CD14-positive monocyte (primary cell): ENCODE data around the gene LIMS2. TPM values are rescaled to one million over a fixed set of nuclear protein-coding genes. Genes with fewer than 3 reads are reported as not detected.

ENCODE experiments used
- DNase-seq, 3 donors: peaks; one replicate each; pipeline ENCODE4 v3.0.0-alpha.2; 2011 to 2022
- H2AFZ ChIP-seq: 2 replicates; pipeline ENCODE4 v1.6.0; 2012; ENCODE audit warnings: mild to moderate bottlenecking, low read depth, low read length, inconsistent platforms; ENCODE audit not compliant: insufficient read depth, poor library complexity, severe bottlenecking
- H3K27ac ChIP-seq, 2 donors: 1 replicate in 1 of 2; 2 replicates in 1 of 2; pipeline ENCODE4 v1.5.1; 2012 to 2013; ENCODE audit warnings: low read length in 2 of 2, control low read depth in 1 of 2, inconsistent platforms in 1 of 2, low read depth in 1 of 2, mild to moderate bottlenecking in 1 of 2
- H3K27me3 ChIP-seq, 2 donors: one replicate each; pipeline versions ENCODE4 v1.6.0 to v1.6.1; 2011 to 2013; ENCODE audit warnings: low read length in 2 of 2; ENCODE audit not compliant: control insufficient read depth in 2 of 2, insufficient read depth in 2 of 2
- H3K36me3 ChIP-seq, 2 donors: replicated peaks in 1 of 2; 1 replicate in 1 of 2; 2 replicates in 1 of 2; pipeline versions ENCODE4 v1.5.1 to v1.6.1; 2012 to 2013; ENCODE audit warnings: low read length in 2 of 2, control low read depth in 1 of 2, inconsistent platforms in 1 of 2, mild to moderate bottlenecking in 1 of 2; ENCODE audit not compliant: insufficient read depth in 2 of 2, control insufficient read depth in 1 of 2
- H3K4me1 ChIP-seq, 2 donors: 1 replicate in 1 of 2; 2 replicates in 1 of 2; pipeline versions ENCODE4 v1.5.1 to v1.6.1; 2012 to 2013; ENCODE audit warnings: low read length in 2 of 2, control low read depth in 1 of 2, inconsistent platforms in 1 of 2, mild to moderate bottlenecking in 1 of 2, moderate library complexity in 1 of 2; ENCODE audit not compliant: insufficient read depth in 2 of 2, control insufficient read depth in 1 of 2
- H3K4me2 ChIP-seq: replicated peaks from 2 replicates; pipeline ENCODE3; 2012; ENCODE audit warnings: low read length, moderate library complexity, mild to moderate bottlenecking; ENCODE audit not compliant: poor library complexity, severe bottlenecking; ENCODE audit errors: extremely low read depth
- H3K4me3 ChIP-seq, 3 experiments: fragments of 200-600 bp in 1 of 3; sonication (generic) in 1 of 3; replicated peaks in 1 of 3; 1 replicate in 2 of 3; 2 replicates in 1 of 3; pipeline ENCODE4 v1.5.1; 2011 to 2013; ENCODE audit warnings: low read length in 3 of 3, mild to moderate bottlenecking in 3 of 3, control low read depth in 2 of 3, low read depth in 2 of 3, inconsistent platforms in 1 of 3, moderate library complexity in 1 of 3
- H3K79me2 ChIP-seq: 2 replicates; pipeline ENCODE4 v1.6.0; 2012; ENCODE audit warnings: mild to moderate bottlenecking, control low read depth, inconsistent platforms, low read length, moderate library complexity; ENCODE audit not compliant: insufficient read depth
- H3K9ac ChIP-seq: 2 replicates; pipeline ENCODE4 v1.6.0; 2017; ENCODE audit warnings: low read length, mild to moderate bottlenecking; ENCODE audit not compliant: insufficient read depth, poor library complexity, severe bottlenecking
- H3K9me3 ChIP-seq, 2 donors: replicated peaks in 1 of 2; 1 replicate in 1 of 2; 2 replicates in 1 of 2; pipeline versions ENCODE4 v1.5.1 to v1.6.1; 2012 to 2013; ENCODE audit warnings: low read length in 2 of 2, control low read depth in 1 of 2; ENCODE audit not compliant: control insufficient read depth in 1 of 2, insufficient read depth in 1 of 2
- H4K20me1 ChIP-seq: 2 replicates; pipeline ENCODE4 v1.6.0; 2012; ENCODE audit warnings: mild to moderate bottlenecking, low read length, control low read depth, moderate library complexity; ENCODE audit not compliant: insufficient read depth
- H3K27ac Mint-ChIP-seq, 7 donors: one replicate each; pipeline ENCODE4 v1.8.0; 2020; ENCODE audit warnings: mild to moderate bottlenecking in 7 of 7, mixed read lengths in 7 of 7, moderate library complexity in 6 of 7, inconsistent platforms in 2 of 7
- H3K27me3 Mint-ChIP-seq, 3 donors: one replicate each; pipeline ENCODE4 v1.8.0; 2021 to 2022; ENCODE audit warnings: low read depth in 3 of 3, mild to moderate bottlenecking in 3 of 3, mixed read lengths in 3 of 3, moderate library complexity in 3 of 3, inconsistent platforms in 1 of 3
- H3K36me3 Mint-ChIP-seq, 2 donors: one replicate each; pipeline ENCODE4 v1.8.0; 2020; ENCODE audit warnings: mixed read lengths in 2 of 2, inconsistent platforms in 1 of 2, mild to moderate bottlenecking in 1 of 2
- H3K4me1 Mint-ChIP-seq: one replicate; pipeline ENCODE4 v1.8.0; 2020; ENCODE audit warnings: mild to moderate bottlenecking, mixed read lengths
- H3K4me3 Mint-ChIP-seq, 2 donors: one replicate each; pipeline ENCODE4 v1.8.0; 2020; ENCODE audit warnings: mild to moderate bottlenecking in 2 of 2, mixed read lengths in 2 of 2, moderate library complexity in 1 of 2
- H3K9me3 Mint-ChIP-seq, 7 donors: one replicate each; pipeline ENCODE4 v1.8.0; 2020 to 2022; ENCODE audit warnings: mixed read lengths in 7 of 7, mild to moderate bottlenecking in 6 of 7, moderate library complexity in 6 of 7, inconsistent platforms in 2 of 7
- WGBS: methylation state at CpG from one replicate; pipeline ENCODE4 v1.1.5; 2013; ENCODE audit warnings: missing lambda C conversion rate; ENCODE audit not compliant: insufficient coverage; 5-methylcytosine and 5-hydroxymethylcytosine counted together
- intact Hi-C, 2 donors: fragments of 100-400 bp; cut with micrococcal nuclease; formaldehyde crosslinking; loops; one replicate each; pipeline versions ENCODE4 v1.15.0 to v1.15.1; 2023
- polyA minus RNA-seq: library from RNA; depleted of rRNA, polyadenylated mRNA; stranded (reverse); fragments of >200 nt; gene quantifications from 2 replicates; pipeline ENCODE4 v1.2.3, GENCODE V29; 2012
- polyA plus RNA-seq, 3 donors: library from polyadenylated mRNA; depleted of rRNA in 1 of 3; unstranded in 2 of 3; stranded (reverse) in 1 of 3; fragments of 300-500 nt in 2 of 3; fragments of >200 nt in 1 of 3; fragmentation: Illumina TruSeq in 2 of 3; gene quantifications; 1 replicate in 2 of 3; 2 replicates in 1 of 3; pipeline ENCODE4 v1.2.3, GENCODE V29; 2012 to 2021
- total RNA-seq, 12 experiments: library from RNA in 1 of 12; stranded (reverse) in 1 of 12; fragments of 120-200 nt in 1 of 12; gene quantifications; one replicate each; pipeline ENCODE4 v1.2.4 and lab custom pipeline; 2013 to 2026; ENCODE audit warnings: mixed read lengths in 6 of 12, inconsistent platforms in 1 of 12
- TF ChIP-seq, protein P1 (sequence below): fragments of 200-600 bp; IDR thresholded peaks from one replicate; pipeline ENCODE4 v1.8.0; 2022; ENCODE audit warnings: antibody characterized with exemption, mild to moderate bottlenecking

The LIMS2 gene, protein sequence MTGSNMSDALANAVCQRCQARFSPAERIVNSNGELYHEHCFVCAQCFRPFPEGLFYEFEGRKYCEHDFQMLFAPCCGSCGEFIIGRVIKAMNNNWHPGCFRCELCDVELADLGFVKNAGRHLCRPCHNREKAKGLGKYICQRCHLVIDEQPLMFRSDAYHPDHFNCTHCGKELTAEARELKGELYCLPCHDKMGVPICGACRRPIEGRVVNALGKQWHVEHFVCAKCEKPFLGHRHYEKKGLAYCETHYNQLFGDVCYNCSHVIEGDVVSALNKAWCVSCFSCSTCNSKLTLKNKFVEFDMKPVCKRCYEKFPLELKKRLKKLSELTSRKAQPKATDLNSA
- total RNA-seq (2013) = 0.13 TPM
- polyA plus RNA-seq (1 to 10 TPM in 1 of 3 donors, under 1 TPM in 2; 0.13 to 1.3 (median 0.23) TPM), polyA minus RNA-seq (0.83 TPM in 1 of 2 replicates, not detected in the other), total RNA-seq (lab: John Stamatoyannopoulos, UW) (1.5 to 11.2 (median 4.6) reads per million in 11 experiments)

DNA sequence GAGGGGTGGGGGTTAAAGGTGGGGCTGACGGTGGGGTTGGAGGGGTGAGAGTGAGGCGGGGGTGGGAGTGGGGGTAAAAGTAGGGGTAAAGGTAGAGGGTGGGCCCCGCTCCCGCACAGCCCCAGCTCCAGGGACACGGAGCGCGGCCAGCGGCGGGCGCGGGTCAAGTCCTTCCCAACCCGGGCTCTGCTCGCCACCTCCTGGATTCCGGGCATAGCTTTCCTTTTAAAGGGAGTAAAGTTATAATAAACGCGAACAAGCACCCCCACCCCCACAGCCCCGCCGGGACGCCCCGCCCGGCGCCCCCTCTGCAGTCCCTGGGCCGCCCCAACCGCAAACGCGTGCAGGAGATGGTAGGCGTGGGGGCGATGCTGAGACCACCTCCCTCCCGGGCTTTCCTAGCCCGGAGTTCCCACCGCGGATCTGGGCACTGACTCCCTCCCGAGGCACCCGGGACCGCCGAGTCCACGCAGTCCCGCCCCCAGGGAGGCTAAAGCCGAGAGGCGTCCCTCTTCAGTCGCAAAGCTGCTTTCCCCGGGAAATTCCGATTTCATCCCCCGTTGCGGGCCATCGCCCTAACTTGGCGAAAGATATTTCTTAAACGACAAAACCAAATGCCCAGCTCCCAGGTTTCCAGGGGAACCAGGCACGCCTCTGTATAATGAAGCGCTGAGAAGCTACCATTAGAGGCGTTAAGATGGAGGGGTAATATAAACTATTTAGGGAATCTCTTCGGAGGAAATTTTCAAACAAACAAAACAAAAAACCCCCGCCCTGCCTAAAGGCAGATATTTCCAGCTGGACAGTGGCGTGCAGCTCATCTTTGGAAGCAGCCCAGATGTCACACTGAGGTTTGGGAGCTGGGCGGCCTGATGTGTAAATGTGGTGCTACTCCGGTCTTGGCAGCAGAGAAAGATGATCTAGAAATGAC, at the start of gene LIMS2:
LIMS2 (minus strand) TSS at position 200 of the 931 bp plus-strand sequence. CDS start 506 bp downstream, outside the sequence.
- no peaks in the 10 kb centered on the region for H3K79me2 ChIP-seq
- peaks cover 10% of the 10 kb centered on the region for H3K4me1 Mint-ChIP-seq
- TF ChIP-seq, protein P1, sequence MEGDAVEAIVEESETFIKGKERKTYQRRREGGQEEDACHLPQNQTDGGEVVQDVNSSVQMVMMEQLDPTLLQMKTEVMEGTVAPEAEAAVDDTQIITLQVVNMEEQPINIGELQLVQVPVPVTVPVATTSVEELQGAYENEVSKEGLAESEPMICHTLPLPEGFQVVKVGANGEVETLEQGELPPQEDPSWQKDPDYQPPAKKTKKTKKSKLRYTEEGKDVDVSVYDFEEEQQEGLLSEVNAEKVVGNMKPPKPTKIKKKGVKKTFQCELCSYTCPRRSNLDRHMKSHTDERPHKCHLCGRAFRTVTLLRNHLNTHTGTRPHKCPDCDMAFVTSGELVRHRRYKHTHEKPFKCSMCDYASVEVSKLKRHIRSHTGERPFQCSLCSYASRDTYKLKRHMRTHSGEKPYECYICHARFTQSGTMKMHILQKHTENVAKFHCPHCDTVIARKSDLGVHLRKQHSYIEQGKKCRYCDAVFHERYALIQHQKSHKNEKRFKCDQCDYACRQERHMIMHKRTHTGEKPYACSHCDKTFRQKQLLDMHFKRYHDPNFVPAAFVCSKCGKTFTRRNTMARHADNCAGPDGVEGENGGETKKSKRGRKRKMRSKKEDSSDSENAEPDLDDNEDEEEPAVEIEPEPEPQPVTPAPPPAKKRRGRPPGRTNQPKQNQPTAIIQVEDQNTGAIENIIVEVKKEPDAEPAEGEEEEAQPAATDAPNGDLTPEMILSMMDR = no peak
- peak within 1 kb of the TSS; percentile 68 to 87 for H3K4me3 Mint-ChIP-seq
- 14% methylated on average over 23 of the region's 56 CpGs for whole genome bisulfite sequencing
- H3K9me3 Mint-ChIP-seq = peaks cover 0 to 12% (median 8%) of the 10 kb centered on the region in 7 donors
- intact Hi-C loops = no loop called here
- peak within 1 kb of the TSS in 1 of 7 donors; percentile 47 for H3K27ac Mint-ChIP-seq
- peaks cover 20 to 60% of the 10 kb centered on the region in 2 donors for H3K27me3 ChIP-seq
- H3K9ac ChIP-seq = peak within 1 kb of the TSS; percentile 53
- H2AFZ ChIP-seq = peak within 1 kb of the TSS; percentile 63
- peak within 1 kb of the TSS in 1 of 3 experiments; percentile 54 for H3K4me3 ChIP-seq
- peaks cover 3 to 11% of the 10 kb centered on the region in 2 donors for H3K36me3 Mint-ChIP-seq
- no peak within 1 kb of the TSS for H3K27ac ChIP-seq
- DNase-seq = peak in 1 of 3 donors; percentile 37
- peaks cover 62 to 86% (median 68%) of the 10 kb centered on the region in 3 donors for H3K27me3 Mint-ChIP-seq
- peaks cover 5 to 7% of the 10 kb centered on the region in 2 donors for H3K9me3 ChIP-seq
- H3K4me1 ChIP-seq = peaks cover 7 to 13% of the 10 kb centered on the region in 2 donors
- peak within 1 kb of the TSS; percentile 60 for H3K4me2 ChIP-seq
- no peaks in the 10 kb centered on the region for H3K36me3 ChIP-seq
- H4K20me1 ChIP-seq = no peaks in the 10 kb centered on the region

DNA sequence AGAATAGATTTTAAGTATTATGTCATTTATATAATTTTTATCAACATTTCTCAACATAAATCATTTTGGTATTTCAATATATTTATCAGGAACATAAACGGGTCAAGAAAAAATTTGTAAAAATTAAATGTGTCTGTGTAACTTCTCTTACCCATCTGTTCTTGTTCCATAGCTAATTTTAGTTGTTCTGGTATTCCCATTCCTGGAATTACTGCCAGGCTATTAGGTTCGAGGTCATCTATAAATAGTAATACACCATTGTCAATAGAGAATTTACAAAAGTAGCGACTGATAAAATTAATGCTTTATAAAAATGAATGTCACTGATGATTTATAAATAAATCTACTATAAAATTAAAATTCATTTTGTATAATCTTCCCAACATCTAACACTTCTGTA, 47.5 kb upstream of the LIMS2 start:
- no peak overlapping the region for H2AFZ ChIP-seq
- no peaks in the 10 kb centered on the region for H3K79me2 ChIP-seq
- H3K9me3 Mint-ChIP-seq = no peaks in the 10 kb centered on the region
- H3K27me3 ChIP-seq = no peaks in the 10 kb centered on the region
- no peaks in the 10 kb centered on the region for H3K4me1 ChIP-seq
- no peak for DNase-seq
- no peaks in the 10 kb centered on the region for H3K27me3 Mint-ChIP-seq
- H3K4me1 Mint-ChIP-seq = peaks cover 6% of the 10 kb centered on the region
- WGBS = no CpG with 5 or more reads among the region's 3 CpGs
- H3K27ac Mint-ChIP-seq = no peak overlapping the region
- no peak overlapping the region for H3K4me3 Mint-ChIP-seq
- peaks cover 70 to 71% of the 10 kb centered on the region in 2 donors for H3K36me3 Mint-ChIP-seq
- peaks cover 55 to 78% of the 10 kb centered on the region in 2 donors for H3K36me3 ChIP-seq
- H3K27ac ChIP-seq = no peak overlapping the region
- no peak overlapping the region for H3K4me3 ChIP-seq
- H4K20me1 ChIP-seq = no peaks in the 10 kb centered on the region
- no peaks in the 10 kb centered on the region for H3K9me3 ChIP-seq
- TF ChIP-seq, protein P1 = no peak
- intact Hi-C loops = no loop called here
- no peak overlapping the region for H3K9ac ChIP-seq
- no peak overlapping the region for H3K4me2 ChIP-seq
